GM12874 (cell line): ENCODE data around the gene PSME2.

ENCODE experiments used
- CTCF ChIP-seq: IDR thresholded peaks from 2 replicates; pipeline ENCODE4 v1.5.1; 2011; ENCODE audit warnings: low read depth, mild to moderate bottlenecking, control low read depth, low read length, moderate library complexity; ENCODE audit not compliant: insufficient read depth

Gene PSME2

GRCh38 chr14:24095271-24096068 lies 50.9 kb downstream of the PSME2 start:
- no peak for TF ChIP-seq CTCF

GRCh38 chr14:24094841-24095270 lies 51.6 kb downstream of the PSME2 start:
- no peak for TF ChIP-seq CTCF

- TF ChIP-seq CTCF, result no peak
Observed at GRCh38 chr14:24093901-24094840, 52.2 kb downstream of the PSME2 start, which contains the start of gene PCK2. Gene PCK2 (plus strand): TSS chr14:24094311. CDS start chr14:24094406, 95 bp downstream.
